ENCODE data around the gene UGT1A4.
"Not testable (repeated sequence)": the region's sequence is repeated elsewhere in the genome, so short reads cannot be mapped to it uniquely, and the experiment has no call there.

The UGT1A4 gene

GRCh38 chr2:233700028-233700635, 18.4 kb upstream of the UGT1A4 start:
- no peak for DNase-seq (ENCODE audit: low spot score)
- no peak for TF ChIP-seq CTCF (IDR thresholded peaks at IDR 0.05; ENCODE audit: extremely low read depth, missing control alignments)

- DNase-seq (ENCODE audit: low spot score), result not testable (repeated sequence)
Measured at GRCh38 chr2:233700842-233701241, 17.7 kb upstream of the UGT1A4 start.

GRCh38 chr2:233702238-233702637, 16.3 kb upstream of the UGT1A4 start:
- TF ChIP-seq CTCF (IDR thresholded peaks at IDR 0.05; ENCODE audit: extremely low read depth, missing control alignments), result no peak
- no peak for DNase-seq (ENCODE audit: low spot score)

- no peak for TF ChIP-seq CTCF (IDR thresholded peaks at IDR 0.05; ENCODE audit: extremely low read depth, missing control alignments)
- no peak for DNase-seq (ENCODE audit: low spot score)
Measured at GRCh38 chr2:233705911-233706506, 12.5 kb upstream of the UGT1A4 start.

- no peak for DNase-seq (ENCODE audit: low spot score)
- no peak for TF ChIP-seq CTCF (IDR thresholded peaks at IDR 0.05; ENCODE audit: extremely low read depth, missing control alignments)
Measured at GRCh38 chr2:233706720-233707119, 11.8 kb upstream of the UGT1A4 start.

GRCh38 chr2:233707940-233708644, 10.4 kb upstream of the UGT1A4 start:
- no peak for DNase-seq (ENCODE audit: low spot score)
- no peak for TF ChIP-seq CTCF (IDR thresholded peaks at IDR 0.05; ENCODE audit: extremely low read depth, missing control alignments)

GRCh38 chr2:233708942-233709341, 9.6 kb upstream of the UGT1A4 start:
- no peak for DNase-seq (ENCODE audit: low spot score)
- no peak for TF ChIP-seq CTCF (IDR thresholded peaks at IDR 0.05; ENCODE audit: extremely low read depth, missing control alignments)

All from GM20000 (cell line).